Stimulated activated CD8-positive, alpha-beta memory T cell treated with anti-CD3 and anti-CD28 coated beads, Interleukin-7, amount 100 ng/mL, for 4 hours (primary cell): ENCODE results near the gene POFUT2.

ENCODE experiments used
- DNase-seq, 2 donors: peaks; one replicate each; pipeline ENCODE4 v3.0.0-alpha.2; 2020; ENCODE audit warnings: low read depth in 2 of 2

POFUT2 gene, protein sequence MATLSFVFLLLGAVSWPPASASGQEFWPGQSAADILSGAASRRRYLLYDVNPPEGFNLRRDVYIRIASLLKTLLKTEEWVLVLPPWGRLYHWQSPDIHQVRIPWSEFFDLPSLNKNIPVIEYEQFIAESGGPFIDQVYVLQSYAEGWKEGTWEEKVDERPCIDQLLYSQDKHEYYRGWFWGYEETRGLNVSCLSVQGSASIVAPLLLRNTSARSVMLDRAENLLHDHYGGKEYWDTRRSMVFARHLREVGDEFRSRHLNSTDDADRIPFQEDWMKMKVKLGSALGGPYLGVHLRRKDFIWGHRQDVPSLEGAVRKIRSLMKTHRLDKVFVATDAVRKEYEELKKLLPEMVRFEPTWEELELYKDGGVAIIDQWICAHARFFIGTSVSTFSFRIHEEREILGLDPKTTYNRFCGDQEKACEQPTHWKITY

DNA sequence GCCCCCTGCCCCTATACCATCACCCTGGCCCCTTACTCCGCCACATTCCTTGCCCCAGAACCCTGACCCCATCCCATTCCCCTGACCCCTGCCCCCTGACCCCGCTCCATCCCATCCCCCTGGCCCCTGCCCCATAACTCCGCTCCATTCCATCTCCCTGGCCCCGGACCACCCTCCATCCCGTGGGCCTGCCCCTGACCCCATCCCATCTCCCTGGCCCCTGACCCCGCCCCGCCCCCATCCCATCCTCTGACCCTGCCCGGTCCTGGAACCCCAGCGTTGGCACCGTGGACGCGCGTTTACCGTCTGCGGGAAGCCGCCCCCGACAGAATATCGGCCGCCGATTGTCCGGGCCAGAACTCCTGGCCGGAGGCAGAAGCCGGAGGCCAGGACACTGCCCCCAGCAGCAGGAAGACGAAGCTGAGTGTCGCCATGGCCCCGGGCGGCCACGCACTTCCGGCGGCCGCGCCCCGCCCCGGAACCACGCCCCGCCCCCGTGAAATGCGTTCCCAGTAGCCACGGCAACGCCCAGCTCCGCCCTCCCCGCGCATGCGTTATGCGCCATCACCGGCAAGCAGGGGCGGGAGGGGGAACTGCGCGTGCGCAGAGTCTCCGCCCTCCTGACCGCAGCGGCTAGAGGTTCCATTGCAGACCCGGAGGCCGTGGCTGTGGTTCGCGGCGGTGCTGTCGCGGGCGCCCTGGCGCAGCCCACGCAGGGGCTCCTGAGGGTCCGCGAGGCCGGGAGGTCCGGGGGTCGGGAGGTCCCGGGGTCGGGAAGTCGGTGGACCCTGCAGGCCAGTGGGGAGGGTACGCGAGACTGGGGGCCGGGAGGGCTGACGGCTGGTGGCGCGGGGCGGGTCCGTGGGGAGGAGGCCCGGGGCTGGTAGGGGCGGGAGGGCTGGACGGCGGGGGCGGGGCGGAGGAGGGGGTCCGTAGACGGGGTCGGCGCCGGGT, at the start of gene POFUT2:
Gene POFUT2, minus strand, starts transcription at position 458 of the 954 bp plus-strand sequence. Its CDS starts 24 bp downstream, at position 434.
- DNase-seq: peak; percentile 95 to 97

DNA sequence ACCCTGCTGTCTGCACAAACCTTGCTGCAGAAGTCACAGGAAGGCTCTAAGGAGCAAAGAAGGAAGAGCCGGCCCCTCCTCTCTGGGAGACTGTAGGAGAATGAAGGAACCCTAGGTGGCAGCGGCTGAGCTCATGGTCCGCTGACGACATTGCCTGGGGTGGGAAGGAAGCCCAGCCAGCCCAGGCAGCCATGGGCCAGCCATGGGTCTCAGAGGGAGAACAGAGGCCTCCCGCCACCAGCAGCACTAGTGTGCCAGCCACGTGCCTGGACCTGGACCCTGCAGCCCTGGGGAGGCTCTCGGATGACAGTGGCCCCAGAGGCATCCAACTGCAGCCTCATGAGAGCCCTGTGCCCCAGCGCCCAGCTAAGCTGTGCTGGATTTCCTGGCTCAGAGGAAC, 49.2 kb upstream of the POFUT2 start:
- no peak for DNase-seq

- no peak for DNase-seq
These were observed 48.8 kb upstream of the POFUT2 start for GRCh38 chr21:45336535-45336810.

GRCh38 chr21:45335761-45336534, 48.3 kb upstream of the POFUT2 start:
- DNase-seq: no peak

- DNase-seq: no peak
These were observed 47.6 kb upstream of the POFUT2 start for GRCh38 chr21:45335151-45335760.

DNA sequence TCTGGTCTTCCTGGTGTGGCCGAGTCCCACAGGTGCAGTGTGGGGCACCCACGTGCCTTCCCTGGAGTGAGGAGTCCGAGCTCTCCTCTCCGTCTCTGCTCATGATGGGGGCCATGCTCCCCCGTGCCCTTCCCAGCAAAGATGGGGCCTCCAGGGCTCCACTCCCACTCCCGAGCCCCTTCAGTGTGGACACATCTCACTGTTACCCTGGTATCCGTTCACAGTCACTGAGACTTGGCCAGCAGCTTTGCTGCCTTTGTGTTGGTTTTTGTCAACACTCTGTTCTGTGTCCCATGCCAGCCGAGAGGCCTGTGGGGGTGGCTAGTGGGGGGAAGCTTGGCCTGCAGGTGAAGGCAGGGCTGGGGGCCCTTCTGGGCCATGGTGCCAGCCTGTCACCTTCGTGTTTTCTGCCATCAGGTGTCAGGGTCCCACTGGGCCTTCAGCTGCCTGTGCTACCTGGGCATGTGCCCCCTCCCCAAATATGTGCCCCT, 46.9 kb upstream of the POFUT2 start:
- no peak for DNase-seq

- DNase-seq: no peak
These were observed 46.4 kb upstream of the POFUT2 start for GRCh38 chr21:45334134-45334533.

DNA sequence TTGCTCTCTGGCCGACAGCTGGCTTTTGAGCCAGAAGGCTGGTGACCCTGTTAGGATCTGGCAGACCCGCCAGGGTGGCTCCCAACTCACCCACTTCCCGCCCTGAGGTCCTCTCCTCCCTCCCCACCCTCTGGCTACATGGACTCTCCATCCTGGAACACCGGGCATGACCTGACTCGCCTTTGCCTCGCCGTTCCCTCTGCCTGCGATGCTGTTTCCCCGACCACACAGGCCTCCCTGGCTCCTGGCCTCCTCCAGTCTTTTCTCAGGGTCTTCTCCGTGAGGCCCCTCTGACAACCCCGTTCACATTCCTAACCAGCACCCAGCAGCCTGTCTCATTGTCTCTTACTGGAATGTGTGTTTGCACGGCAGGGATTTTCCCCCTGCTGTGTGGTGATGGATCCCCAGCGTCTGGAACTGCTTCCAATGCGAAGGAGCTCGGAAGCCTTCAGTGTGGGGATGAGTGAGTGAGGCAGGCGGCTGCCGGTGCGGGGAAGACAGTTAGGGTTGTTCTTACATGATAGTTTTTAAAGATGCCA, 46.0 kb upstream of the POFUT2 start:
- no peak for DNase-seq

GRCh38 chr21:45332981-45333582, 45.4 kb upstream of the POFUT2 start:
- no peak for DNase-seq

DNA sequence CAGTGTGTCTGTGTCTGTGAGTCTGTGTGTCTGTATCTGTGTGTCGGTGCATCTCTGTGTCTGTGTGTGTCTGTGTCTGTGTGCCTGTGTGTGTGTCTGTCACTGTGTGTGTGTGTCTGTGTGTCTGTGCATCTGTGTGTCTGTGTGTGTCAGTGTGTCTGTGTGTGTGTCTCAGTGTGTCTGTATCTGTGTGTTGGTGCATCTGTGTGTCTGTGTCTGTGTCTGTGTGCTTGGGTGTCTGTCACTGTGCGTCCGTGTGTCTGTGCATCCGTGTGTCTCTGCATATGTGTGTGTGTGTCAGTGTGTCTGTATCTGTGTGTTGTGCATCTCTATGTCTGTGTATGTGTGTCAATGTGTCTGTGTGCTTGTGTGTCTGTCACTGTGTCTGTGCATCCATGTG, 44.7 kb upstream of the POFUT2 start:
- no peak for DNase-seq

DNA sequence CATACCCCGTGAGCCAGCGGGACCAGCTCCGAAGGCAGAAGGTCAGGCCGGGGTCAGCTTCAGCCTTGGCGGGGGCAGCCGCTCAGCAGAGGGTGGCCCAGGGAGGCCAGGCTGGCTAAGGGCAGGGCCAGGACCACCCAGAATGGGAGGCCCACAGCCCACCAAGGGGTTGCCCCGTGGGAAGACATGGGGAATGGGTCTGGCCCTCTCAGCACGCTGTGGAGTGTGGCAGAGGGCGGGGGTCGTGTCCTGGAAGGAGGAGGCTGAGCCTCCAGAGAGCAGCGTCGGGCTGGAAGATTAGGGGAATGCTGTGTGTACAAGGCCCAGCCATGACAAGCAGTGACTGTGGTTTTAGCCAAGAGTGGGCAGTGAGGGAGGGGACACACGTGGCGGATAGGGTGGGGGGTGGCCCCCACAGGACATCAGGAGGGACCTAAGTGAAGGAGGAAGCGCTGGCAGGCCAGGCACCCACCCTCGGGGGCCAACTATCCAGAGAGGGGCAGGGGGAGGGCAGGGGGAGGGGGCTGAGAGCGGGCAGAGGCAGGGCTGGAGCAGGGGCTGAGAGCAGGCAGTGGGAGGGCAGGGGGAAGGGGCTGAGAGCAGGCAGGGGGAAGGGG, 43.9 kb upstream of the POFUT2 start:
- no peak for DNase-seq

DNA sequence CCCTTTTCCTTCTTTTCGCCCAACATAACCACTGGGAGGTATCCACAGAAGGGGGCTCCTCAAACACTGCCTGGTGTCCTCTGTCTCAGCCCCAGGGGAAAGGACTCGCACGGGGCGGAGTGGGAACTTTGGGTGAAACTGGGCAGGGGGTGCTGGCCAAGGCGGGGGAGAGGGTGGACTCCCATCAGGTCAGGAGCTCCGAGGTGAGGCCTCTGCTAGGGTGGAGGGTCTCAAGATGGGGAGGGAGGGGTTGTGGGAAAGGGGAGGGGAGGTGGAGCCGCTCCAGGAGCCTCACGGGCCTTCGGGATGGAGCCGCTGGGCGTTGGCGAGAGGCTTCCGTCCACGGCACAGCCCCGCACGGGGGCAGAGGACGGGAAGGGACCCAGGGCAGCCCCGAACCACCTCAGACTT, 43.2 kb upstream of the POFUT2 start:
- no peak for DNase-seq

GRCh38 chr21:45330075-45330781, 42.5 kb upstream of the POFUT2 start:
- no peak for DNase-seq

DNA sequence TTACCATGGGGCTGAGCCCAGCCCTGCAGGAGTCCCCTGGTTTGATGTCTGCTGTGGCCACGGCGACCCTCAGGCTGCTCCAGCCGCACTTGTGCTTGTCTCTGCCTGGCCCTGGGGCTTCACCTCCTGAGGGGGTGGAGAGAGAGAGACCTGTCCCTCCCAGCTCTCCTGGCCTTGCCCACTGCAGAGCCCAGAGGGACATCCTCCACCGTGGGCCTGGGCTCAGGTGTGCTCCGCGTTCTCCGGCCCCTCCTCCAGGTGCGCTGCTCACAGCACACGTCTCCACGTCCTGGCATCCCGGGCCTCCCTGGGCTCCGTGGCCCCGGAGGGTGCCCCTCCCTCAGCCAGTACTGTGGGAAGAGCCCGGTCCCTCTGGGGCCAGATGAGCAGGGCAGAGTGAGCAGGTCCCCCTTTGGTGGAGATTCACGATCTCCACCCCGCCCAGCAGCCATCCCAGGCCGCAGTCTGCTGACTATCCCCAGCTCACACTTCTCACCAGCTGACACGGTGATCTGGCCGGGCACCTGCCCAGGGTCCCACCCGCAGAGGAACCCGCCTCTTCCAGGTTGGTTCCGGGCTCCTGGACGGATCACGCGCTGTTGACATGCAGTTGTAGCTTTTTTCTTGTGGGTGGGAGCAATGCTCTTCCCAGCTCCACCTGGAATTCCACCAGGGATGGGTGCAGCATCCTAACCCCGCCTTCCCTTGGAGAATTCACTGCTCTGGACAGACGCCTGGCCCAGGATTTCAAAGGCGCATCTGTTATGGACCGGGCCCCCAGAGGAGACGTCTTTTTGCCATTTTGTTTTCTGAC, 41.8 kb upstream of the POFUT2 start:
- DNase-seq: no peak

DNA sequence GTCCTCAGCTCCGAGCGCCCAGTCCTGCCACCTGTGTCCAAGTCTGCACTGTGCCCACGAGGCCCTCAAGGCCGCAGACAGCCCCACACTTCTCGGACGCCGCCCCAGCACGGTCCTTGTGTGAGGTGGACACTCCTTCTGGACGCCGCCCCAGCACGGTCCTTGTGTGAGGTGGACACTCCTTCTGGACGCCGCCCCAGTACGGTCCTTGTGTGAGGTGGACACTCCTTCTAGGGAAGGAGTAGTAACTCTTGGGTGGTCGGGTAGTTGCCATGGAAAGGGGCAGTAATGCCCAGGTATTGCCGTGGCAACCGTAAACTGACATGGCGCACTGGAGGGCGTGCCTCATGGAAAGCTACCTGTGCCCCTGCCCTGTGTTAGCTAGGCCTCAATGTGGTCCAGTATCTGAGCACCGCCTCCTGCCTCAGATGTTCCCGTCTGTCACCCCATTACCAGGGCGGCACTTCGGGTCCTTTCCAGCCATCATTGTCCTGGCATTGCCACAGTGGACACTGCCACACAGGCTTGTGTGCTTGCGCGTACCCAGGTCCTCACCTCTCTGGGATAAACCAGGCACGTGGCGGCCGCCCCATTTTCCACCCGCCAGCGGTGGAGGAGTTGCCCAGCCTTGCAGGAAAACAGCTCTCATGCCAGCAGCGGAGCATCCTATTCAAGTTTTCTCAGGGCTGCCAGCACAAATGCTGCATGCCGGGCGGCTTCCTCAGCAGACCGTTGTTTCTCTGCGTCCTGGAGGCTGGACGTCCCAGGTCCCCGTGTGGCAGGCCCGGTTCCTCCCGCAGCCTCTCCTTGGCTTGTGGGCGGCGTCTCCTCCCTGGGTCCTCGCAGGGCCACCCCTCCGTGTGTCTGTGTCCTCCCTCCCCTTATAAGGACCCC, 40.8 kb upstream of the POFUT2 start:
- DNase-seq: no peak

DNA sequence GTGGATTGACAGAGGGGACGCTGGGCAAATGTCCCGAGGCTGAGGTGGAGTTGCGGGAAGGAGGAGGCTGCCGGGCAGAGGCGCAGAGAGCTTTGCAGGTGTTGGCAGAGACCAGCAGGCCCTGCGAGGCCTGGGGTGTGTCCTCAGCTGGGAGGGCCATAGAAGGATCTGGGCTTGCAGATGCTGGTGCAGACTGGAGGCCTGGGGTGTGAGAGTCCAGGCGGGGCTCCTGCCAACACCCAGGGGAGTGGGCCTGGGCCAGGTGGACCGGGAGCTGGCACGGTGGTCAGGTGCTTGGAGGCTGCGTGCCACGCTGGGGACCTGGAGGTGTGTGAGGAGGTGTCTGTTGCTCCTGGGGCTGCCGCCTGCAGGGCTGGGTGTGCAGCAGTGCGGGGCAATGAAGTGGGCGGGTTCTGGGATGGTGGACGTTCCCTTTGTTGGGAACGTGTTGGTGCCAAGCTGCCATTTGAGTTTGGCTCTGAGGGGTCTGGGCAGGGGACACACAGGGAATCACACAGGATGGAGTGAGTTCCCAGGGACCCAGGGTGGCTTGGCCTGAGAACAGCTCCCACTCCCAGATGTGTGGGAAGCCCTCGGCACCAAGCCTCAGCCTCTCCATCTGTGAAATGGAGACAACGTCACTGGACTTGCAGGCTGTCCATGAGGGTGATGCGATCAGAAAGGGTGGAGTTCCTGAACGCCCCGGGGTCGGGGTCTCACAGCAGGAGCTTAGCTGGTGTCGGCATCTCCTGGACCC, 39.9 kb upstream of the POFUT2 start:
- DNase-seq: no peak

- DNase-seq: no peak
These were observed 39.3 kb upstream of the POFUT2 start for GRCh38 chr21:45326891-45327440.
